HK-2 (cell line): ENCODE data around the gene LAMB1.
A peak's percentile ranks its signal among the peaks of the same experiment; 100 is the strongest.

ENCODE experiments used
- DNase-seq: peaks from one replicate; pipeline ENCODE4 v3.0.0-alpha.2; 2018; ENCODE audit not compliant: unreplicated experiment

LAMB1 gene

DNA sequence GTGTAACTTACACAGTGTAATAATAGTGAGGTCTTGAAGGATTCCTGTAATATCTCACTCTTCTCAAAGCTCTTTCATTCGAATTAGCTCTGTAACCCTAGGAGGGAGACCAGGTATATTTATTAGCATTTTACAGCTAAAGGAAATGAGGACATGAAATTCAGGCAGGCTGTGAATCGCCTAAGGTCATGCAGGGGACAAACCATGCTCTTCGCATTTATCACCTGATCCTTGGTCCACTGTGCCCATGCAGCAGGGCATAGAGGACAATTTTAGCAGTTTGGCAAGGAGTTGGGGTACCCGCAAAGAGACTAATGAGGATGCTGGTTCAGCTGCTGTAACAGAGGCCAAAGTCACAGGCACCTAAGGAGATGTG, 14.8 kb upstream of the LAMB1 start:
- no peak for DNase-seq

- no peak for DNase-seq
Observed at GRCh38 chr7:108016841-108017775, 14.1 kb upstream of the LAMB1 start.

DNA sequence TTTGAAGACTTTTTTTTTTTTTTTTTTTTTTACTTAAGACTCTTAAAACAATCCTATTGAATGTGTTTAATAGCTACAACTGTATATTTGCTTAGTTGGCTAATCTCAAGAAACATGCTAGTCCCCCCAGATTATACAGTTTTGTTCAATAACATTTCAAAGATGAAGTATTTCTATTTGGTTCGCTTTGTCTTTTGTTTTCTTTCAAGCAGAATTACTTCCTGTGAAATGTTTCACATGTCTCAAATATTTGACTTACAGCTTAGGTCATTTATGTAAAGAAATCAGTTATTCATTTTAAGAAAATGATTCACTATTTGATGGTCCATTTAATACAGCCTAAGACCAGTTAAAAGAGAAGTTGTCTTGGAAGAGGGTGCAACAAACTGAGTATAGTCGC, 12.8 kb upstream of the LAMB1 start:
- DNase-seq, result no peak

GRCh38 chr7:108014747-108015682, 12.1 kb upstream of the LAMB1 start:
- no peak for DNase-seq

GRCh38 chr7:108014215-108014614, 11.3 kb upstream of the LAMB1 start:
- no peak for DNase-seq

GRCh38 chr7:108012499-108013430, 9.8 kb upstream of the LAMB1 start:
- no peak for DNase-seq

- DNase-seq, result no peak
Observed at GRCh38 chr7:108010377-108010776, 7.4 kb upstream of the LAMB1 start.

DNA sequence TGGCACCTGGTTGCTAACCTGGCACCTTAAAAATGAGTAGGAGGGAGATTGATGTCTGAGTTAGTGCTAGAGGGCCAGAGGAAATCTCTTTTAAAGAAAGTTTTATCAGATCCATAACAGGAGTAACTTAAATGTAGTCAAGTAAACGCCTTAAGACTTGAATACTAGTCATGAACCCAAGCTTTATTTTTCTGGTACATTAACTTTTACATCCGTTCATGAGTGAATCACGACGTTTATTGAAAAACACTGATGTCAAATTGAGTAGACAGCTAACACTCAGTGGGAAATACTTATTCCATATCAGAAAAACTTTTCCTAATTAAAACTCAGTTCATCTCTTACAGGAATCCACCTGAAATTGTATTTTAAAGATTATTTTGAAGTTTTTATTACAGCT, 6.9 kb upstream of the LAMB1 start:
- DNase-seq, result no peak

- DNase-seq, result no peak
Observed at GRCh38 chr7:108008827-108009226, 5.9 kb upstream of the LAMB1 start.

DNA sequence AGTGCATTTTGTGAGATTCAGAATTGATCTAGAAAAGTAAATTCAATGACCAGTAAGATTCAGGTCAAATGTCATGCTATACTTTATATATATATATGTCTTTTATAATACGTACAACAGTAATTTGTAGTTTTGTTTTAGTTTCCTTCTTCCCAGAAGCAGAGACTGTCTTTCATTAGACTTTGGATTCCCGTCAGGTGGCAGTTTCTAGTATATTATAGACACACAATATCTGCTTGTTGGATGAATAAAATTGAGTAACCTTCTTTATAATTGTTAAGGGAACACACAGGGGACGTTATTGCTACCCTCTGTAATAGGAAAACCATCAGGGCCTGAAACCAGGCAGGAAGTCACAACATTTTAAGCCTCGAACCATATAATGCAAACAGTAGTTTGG, 5.3 kb upstream of the LAMB1 start:
- no peak for DNase-seq

- no peak for DNase-seq
Observed at GRCh38 chr7:108007762-108008161, 4.8 kb upstream of the LAMB1 start.

GRCh38 chr7:108007261-108007660, 4.3 kb upstream of the LAMB1 start:
- DNase-seq, result no peak

GRCh38 chr7:108004220-108005142, 1.5 kb upstream of the LAMB1 start:
- peak; percentile 84 for DNase-seq

DNA sequence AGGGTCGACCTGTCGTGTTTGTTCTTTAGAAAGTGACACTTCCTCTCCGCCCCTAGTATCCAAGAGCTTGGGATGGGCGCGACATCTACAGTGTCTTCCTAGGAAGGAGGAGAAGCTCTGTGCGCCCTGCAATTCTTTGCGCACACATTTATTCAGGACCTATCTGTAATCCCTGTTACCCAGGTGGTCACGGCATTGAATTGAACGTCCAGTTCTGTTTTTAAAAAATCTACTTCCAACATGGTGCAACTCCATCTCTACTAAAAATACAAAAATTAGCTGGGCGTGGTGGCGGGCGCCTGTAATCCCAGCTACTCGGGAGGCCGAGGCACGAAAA, 606 bp upstream of the LAMB1 start:
- no peak for DNase-seq

- peak; percentile 42 for DNase-seq
Observed at GRCh38 chr7:108001764-108002725, 916 bp downstream of the LAMB1 start.

DNA sequence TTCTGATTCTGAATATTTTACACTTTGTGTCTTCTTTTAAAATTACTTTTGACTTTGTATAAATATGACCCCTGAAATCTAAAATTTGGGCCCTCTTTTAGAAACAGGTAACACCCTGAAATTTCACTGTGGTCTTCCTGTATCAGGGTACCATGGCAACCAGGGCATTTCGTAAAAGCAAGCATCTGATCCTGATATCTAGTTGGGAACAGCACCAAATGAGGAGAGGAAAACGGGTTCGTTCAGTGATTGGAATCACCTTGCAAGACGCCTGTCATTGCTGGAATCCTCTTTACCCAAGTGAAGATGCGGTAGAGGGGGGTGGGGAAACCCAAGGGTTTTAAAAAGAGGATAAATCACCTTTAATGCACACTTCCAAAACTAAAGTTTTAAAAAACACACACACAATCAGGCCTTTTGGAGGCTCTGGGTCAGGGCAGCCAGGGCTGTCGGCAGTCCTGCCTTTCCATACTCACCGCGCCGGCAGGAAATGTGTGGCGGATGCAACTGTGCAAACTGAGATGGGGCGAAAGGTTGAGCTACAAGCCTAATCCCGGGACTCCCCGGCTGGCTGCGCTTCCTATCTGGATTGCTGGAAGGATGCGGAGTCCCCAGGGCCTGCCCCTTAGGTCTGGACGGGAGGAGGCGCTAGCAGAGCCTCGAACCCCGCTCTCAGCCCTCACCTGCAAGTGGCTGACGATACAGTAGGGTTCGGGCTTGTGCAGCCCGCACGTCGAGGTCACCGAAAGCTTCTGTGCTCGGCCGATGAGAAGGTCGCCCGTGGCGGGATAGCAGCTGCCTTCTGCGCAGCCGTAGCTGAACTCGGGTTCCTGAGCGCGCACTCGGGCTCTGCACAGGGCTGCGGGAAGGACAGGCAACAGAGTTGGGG, 1.8 kb downstream of the LAMB1 start:
- peak; percentile 73 for DNase-seq

DNA sequence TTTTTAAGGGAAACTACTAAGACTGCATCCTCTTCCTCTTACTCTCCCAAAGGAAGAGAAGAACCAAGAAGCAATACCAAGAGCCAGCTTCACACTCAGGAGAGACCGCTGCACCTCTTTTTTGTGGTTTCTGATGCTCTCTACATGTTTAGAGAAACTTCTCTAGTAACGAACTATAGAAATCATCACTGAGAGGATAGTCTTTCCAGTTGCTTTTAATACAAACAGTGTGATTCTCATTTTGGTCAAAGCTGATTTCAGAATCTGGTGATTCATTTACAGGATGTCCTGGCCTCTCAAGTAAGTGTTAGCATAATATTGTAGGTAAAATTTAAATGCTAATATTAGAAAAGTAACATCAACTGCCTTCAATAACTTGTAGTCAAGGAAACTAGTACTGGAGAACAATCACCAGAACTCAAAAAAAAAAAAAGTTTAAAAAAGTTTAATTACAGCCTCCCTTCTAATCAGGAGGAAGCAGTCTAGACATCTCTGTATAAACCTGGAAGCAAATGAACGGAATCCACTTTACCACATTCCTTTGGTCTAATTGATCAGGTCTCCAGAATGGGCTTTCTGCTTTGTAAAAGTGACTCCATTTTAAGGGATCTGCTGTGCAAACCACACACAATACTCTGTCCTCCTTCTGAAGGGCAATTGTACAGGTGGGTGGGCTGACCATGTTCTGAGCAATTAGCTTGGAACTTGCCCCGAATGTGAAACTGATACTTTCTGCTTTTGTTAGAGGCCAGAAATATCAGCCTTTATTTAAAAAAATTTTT, 3.0 kb downstream of the LAMB1 start:
- no peak for DNase-seq
